Measurements from ENCODE around the gene UBE2Q2.

Gene UBE2Q2

DNA sequence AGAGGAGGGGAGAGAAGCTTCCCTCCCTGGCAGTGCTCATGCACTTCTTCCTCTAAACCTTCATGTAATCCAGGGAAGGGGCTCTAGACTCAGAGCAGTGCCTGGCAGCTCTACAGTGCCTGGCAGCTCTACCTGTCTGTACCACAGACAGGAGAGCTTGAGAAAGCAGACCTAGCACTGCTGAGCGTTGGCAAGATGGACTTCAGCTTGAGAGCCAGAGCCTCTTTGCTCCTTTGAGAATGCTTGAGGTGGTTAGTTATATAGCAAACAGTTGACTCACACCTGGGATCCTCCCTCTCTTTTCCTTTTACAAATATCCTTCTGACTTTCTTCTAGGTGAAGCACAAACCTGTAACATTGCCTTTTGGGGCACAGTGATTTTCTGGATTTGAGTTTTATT is 81.3 kb downstream of the UBE2Q2 start:
- H3K9ac ChIP-seq (ENCODE audit: low read length) = no peak overlapping the region
- H3K27me3 ChIP-seq (ENCODE audit: control insufficient read depth, insufficient read depth, low read length) = no peaks in the 10 kb centered on the region
- H3K36me3 ChIP-seq (ENCODE audit: control insufficient read depth, insufficient read depth, low read length) = no peaks in the 10 kb centered on the region
- no peaks in the 10 kb centered on the region for H3K4me1 ChIP-seq (ENCODE audit: control insufficient read depth, insufficient read depth, low read length)
- no peak overlapping the region for H3K27ac ChIP-seq (ENCODE audit: low read depth, low read length)
- no peak overlapping the region for H3K4me3 ChIP-seq (ENCODE audit: low read length)

GRCh38 chr15:75925440-75925839 is 82.2 kb downstream of the UBE2Q2 start:
- no peaks in the 10 kb centered on the region for H3K27me3 ChIP-seq (ENCODE audit: control insufficient read depth, insufficient read depth, low read length)
- no peak overlapping the region for H3K27ac ChIP-seq (ENCODE audit: low read depth, low read length)
- no peaks in the 10 kb centered on the region for H3K4me1 ChIP-seq (ENCODE audit: control insufficient read depth, insufficient read depth, low read length)
- H3K36me3 ChIP-seq (ENCODE audit: control insufficient read depth, insufficient read depth, low read length) = no peaks in the 10 kb centered on the region
- H3K4me3 ChIP-seq (ENCODE audit: low read length) = no peak overlapping the region
- H3K9ac ChIP-seq (ENCODE audit: low read length) = no peak overlapping the region

DNA sequence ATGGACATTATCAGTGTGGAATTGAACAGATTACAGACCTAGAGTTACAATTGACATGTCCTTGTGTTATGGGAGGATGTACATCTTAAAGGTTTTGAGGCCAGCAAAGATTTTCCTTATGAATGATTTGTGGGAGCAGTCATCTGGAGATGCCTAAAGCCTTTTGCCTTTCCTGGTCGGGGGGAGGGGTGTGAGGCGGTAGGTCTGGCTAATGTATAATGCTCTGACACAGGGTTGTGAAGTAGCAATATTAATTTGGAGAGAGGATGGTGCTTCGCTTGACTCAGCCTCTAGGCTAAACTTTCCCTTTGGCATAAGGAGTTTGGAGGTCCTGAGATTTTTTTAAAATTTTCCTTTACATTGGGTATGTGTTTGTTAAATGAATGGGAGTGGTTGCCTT is 83.7 kb downstream of the UBE2Q2 start:
- Histone ChIP-seq H3K27ac (ENCODE audit: low read depth, low read length) (no peak overlapping the region), H3K9ac (ENCODE audit: low read length) (no peak overlapping the region)

DNA sequence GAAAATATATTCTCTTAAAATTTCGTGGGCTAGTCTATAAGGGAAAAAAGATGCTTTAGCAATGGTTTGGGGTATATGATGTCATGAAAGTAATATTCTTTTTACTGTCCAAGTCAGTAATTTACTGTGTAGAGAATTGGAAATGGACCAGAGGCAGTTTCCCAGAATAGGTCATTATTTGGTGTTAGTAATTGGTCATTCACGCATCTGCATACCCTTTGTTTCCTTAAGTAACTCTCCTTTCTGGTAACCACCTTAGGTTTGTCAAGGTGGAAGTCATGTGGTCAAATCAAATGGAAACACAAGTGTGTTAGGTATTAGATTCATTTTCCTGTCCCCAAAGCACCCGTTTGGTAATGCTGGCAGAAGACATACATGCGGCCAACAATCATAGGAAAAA is 84.4 kb downstream of the UBE2Q2 start:
- Histone ChIP-seq H3K4me1 (ENCODE audit: control insufficient read depth, insufficient read depth, low read length) (no peaks in the 10 kb centered on the region), H3K27me3 (ENCODE audit: control insufficient read depth, insufficient read depth, low read length) (no peaks in the 10 kb centered on the region), H3K27ac (ENCODE audit: low read depth, low read length) (no peak overlapping the region), H3K9ac (ENCODE audit: low read length) (no peak overlapping the region), H3K4me3 (ENCODE audit: low read length) (no peak overlapping the region), H3K36me3 (ENCODE audit: control insufficient read depth, insufficient read depth, low read length) (peaks cover 3% of the 10 kb centered on the region)

More for the DNA sequence above, 83.7 kb downstream of the UBE2Q2 start:
- no peak overlapping the region for H3K4me3 ChIP-seq (ENCODE audit: low read length)
- no peaks in the 10 kb centered on the region for H3K4me1 ChIP-seq (ENCODE audit: control insufficient read depth, insufficient read depth, low read length)
- no peaks in the 10 kb centered on the region for H3K27me3 ChIP-seq (ENCODE audit: control insufficient read depth, insufficient read depth, low read length)
- H3K36me3 ChIP-seq (ENCODE audit: control insufficient read depth, insufficient read depth, low read length) = no peaks in the 10 kb centered on the region

GRCh38 chr15:75928680-75929608 is 85.7 kb downstream of the UBE2Q2 start:
- H3K36me3 ChIP-seq (ENCODE audit: control insufficient read depth, insufficient read depth, low read length) = peaks cover 4% of the 10 kb centered on the region
- H3K9ac ChIP-seq (ENCODE audit: low read length) = no peak overlapping the region
- no peaks in the 10 kb centered on the region for H3K4me1 ChIP-seq (ENCODE audit: control insufficient read depth, insufficient read depth, low read length)
- H3K4me3 ChIP-seq (ENCODE audit: low read length) = no peak overlapping the region
- no peaks in the 10 kb centered on the region for H3K27me3 ChIP-seq (ENCODE audit: control insufficient read depth, insufficient read depth, low read length)
- H3K27ac ChIP-seq (ENCODE audit: low read depth, low read length) = no peak overlapping the region

GRCh38 chr15:75929799-75930565 is 86.7 kb downstream of the UBE2Q2 start:
- no peak overlapping the region for H3K27ac ChIP-seq (ENCODE audit: low read depth, low read length)
- peaks cover 4% of the 10 kb centered on the region for H3K36me3 ChIP-seq (ENCODE audit: control insufficient read depth, insufficient read depth, low read length)
- H3K9ac ChIP-seq (ENCODE audit: low read length) = no peak overlapping the region
- no peaks in the 10 kb centered on the region for H3K27me3 ChIP-seq (ENCODE audit: control insufficient read depth, insufficient read depth, low read length)
- no peaks in the 10 kb centered on the region for H3K4me1 ChIP-seq (ENCODE audit: control insufficient read depth, insufficient read depth, low read length)
- no peak overlapping the region for H3K4me3 ChIP-seq (ENCODE audit: low read length)

DNA sequence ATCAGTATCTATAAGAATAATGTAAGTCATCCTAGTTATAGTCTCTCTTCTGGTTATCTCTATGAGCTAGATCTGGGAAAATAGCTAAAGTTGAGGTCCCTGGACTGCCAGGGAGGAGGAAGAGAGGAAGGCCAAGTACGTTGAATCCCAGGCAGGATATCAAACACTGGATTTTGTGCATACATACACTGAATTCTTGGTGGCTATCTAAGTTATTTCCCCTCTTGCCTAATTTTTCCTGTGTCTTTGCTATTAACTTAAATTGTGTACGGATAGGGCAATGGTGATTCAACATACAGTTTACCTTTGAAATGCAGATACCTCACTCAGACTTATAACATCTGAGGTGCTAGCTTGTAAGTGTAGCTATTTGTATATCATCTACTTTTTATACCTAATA is 87.6 kb downstream of the UBE2Q2 start:
- Histone ChIP-seq H3K9ac (ENCODE audit: low read length) (no peak overlapping the region), H3K4me3 (ENCODE audit: low read length) (no peak overlapping the region), H3K27ac (ENCODE audit: low read depth, low read length) (no peak overlapping the region), H3K4me1 (ENCODE audit: control insufficient read depth, insufficient read depth, low read length) (no peaks in the 10 kb centered on the region), H3K27me3 (ENCODE audit: control insufficient read depth, insufficient read depth, low read length) (no peaks in the 10 kb centered on the region), H3K36me3 (ENCODE audit: control insufficient read depth, insufficient read depth, low read length) (peaks cover 4% of the 10 kb centered on the region)

GRCh38 chr15:75942464-75942863 is 99.2 kb downstream of the UBE2Q2 start:
- no peak overlapping the region for H3K4me3 ChIP-seq (ENCODE audit: low read length)
- no peak overlapping the region for H3K27ac ChIP-seq (ENCODE audit: low read depth, low read length)
- H3K27me3 ChIP-seq (ENCODE audit: control insufficient read depth, insufficient read depth, low read length) = no peaks in the 10 kb centered on the region
- no peak overlapping the region for H3K9ac ChIP-seq (ENCODE audit: low read length)
- no peaks in the 10 kb centered on the region for H3K4me1 ChIP-seq (ENCODE audit: control insufficient read depth, insufficient read depth, low read length)
- no peaks in the 10 kb centered on the region for H3K36me3 ChIP-seq (ENCODE audit: control insufficient read depth, insufficient read depth, low read length)

DNA sequence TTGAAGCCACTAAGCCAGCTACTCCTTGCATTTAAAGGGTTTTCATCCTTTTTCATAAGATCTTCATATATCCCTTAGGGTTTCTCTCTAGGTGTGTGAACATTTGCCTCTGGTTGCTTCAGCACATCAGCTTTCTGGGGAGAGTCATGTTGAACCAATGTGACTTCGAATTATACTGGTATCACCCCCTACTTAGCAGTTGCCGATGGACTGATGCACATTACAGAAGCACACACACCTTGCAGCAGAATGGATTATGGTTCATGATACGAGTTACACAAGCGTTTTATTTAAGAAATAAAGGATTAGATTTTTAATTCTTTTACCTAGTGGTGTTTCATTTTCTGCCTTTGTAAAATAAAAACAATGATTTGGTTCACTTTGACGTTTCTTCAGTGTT is 100.0 kb downstream of the UBE2Q2 start:
- Histone ChIP-seq H3K4me1 (ENCODE audit: control insufficient read depth, insufficient read depth, low read length) (no peaks in the 10 kb centered on the region), H3K27ac (ENCODE audit: low read depth, low read length) (no peak overlapping the region), H3K36me3 (ENCODE audit: control insufficient read depth, insufficient read depth, low read length) (no peaks in the 10 kb centered on the region), H3K4me3 (ENCODE audit: low read length) (no peak overlapping the region), H3K27me3 (ENCODE audit: control insufficient read depth, insufficient read depth, low read length) (no peaks in the 10 kb centered on the region), H3K9ac (ENCODE audit: low read length) (no peak overlapping the region)

DNA sequence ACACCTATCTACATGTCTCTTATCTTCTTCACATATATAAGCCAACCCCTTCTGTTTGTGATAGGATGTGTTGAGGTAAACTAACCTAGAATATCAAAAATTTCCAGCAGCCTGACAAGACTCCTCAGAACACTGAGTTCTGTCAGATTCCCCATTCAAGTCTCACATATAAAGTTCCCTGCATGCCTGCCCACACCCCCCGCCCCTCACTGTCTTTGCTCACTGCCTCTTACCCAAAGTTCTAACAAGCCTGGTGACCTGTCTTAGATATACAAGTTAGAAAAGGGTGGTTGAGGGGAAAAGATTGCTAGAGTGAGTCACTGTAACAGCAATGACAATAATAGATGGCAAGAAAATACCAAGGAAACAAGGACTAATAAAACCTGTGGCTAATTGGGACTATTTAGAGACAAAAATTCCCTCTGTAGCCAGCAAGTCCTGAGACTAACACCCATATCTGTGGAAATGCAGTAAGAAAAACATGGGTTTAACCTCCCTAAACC is 100.5 kb downstream of the UBE2Q2 start:
- Histone ChIP-seq H3K4me1 (ENCODE audit: control insufficient read depth, insufficient read depth, low read length) (no peaks in the 10 kb centered on the region), H3K27ac (ENCODE audit: low read depth, low read length) (no peak overlapping the region), H3K9ac (ENCODE audit: low read length) (no peak overlapping the region), H3K36me3 (ENCODE audit: control insufficient read depth, insufficient read depth, low read length) (no peaks in the 10 kb centered on the region), H3K4me3 (ENCODE audit: low read length) (no peak overlapping the region), H3K27me3 (ENCODE audit: control insufficient read depth, insufficient read depth, low read length) (no peaks in the 10 kb centered on the region)

GRCh38 chr15:75945953-75946352 is 102.7 kb downstream of the UBE2Q2 start:
- H3K27ac ChIP-seq (ENCODE audit: low read depth, low read length) = no peak overlapping the region
- H3K36me3 ChIP-seq (ENCODE audit: control insufficient read depth, insufficient read depth, low read length) = no peaks in the 10 kb centered on the region
- no peak overlapping the region for H3K4me3 ChIP-seq (ENCODE audit: low read length)
- no peak overlapping the region for H3K9ac ChIP-seq (ENCODE audit: low read length)
- H3K4me1 ChIP-seq (ENCODE audit: control insufficient read depth, insufficient read depth, low read length) = no peaks in the 10 kb centered on the region
- H3K27me3 ChIP-seq (ENCODE audit: control insufficient read depth, insufficient read depth, low read length) = no peaks in the 10 kb centered on the region

- H3K27ac ChIP-seq (ENCODE audit: low read depth, low read length) = no peak overlapping the region
- no peaks in the 10 kb centered on the region for H3K36me3 ChIP-seq (ENCODE audit: control insufficient read depth, insufficient read depth, low read length)
- H3K9ac ChIP-seq (ENCODE audit: low read length) = no peak overlapping the region
- H3K4me3 ChIP-seq (ENCODE audit: low read length) = no peak overlapping the region
- H3K27me3 ChIP-seq (ENCODE audit: control insufficient read depth, insufficient read depth, low read length) = no peaks in the 10 kb centered on the region
- H3K4me1 ChIP-seq (ENCODE audit: control insufficient read depth, insufficient read depth, low read length) = no peaks in the 10 kb centered on the region
Observed at GRCh38 chr15:75947092-75947491, 103.8 kb downstream of the UBE2Q2 start.

All from rectal smooth muscle tissue (tissue), 1 donor.